Measurements from ENCODE around the gene CCDC97.
"Not testable (repeated sequence)": the region's sequence is repeated elsewhere in the genome, so short reads cannot be mapped to it uniquely, and the experiment has no call there.

CCDC97 gene

DNA sequence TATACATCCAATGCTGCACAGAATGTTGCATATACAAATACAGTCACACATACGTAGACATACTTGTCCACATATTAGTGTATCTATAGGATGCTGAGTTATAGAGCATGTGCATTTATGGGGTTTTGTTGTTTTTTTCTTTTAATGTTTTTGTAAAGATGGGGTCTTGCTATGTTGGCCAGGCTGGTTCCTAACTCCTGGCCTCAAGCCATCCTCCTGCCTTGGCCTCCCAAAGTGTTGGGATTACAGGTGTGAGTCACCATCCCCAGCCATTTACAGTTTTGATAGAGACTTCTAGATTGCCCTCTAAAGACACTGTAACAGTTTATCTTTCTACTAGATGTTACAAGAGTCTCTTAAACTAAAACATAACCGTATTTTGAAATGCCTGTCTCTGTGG is 31.5 kb upstream of the CCDC97 start:
- no peak overlapping the region for H3K4me3 ChIP-seq (ENCODE audit: low read depth, low read length)
- in situ Hi-C loops (cut with HindIII; ENCODE audit: low sequenced_read_pairs): no loop called here
- no peak for DNase-seq (ENCODE audit: low read depth)
- TF ChIP-seq, protein P1, sequence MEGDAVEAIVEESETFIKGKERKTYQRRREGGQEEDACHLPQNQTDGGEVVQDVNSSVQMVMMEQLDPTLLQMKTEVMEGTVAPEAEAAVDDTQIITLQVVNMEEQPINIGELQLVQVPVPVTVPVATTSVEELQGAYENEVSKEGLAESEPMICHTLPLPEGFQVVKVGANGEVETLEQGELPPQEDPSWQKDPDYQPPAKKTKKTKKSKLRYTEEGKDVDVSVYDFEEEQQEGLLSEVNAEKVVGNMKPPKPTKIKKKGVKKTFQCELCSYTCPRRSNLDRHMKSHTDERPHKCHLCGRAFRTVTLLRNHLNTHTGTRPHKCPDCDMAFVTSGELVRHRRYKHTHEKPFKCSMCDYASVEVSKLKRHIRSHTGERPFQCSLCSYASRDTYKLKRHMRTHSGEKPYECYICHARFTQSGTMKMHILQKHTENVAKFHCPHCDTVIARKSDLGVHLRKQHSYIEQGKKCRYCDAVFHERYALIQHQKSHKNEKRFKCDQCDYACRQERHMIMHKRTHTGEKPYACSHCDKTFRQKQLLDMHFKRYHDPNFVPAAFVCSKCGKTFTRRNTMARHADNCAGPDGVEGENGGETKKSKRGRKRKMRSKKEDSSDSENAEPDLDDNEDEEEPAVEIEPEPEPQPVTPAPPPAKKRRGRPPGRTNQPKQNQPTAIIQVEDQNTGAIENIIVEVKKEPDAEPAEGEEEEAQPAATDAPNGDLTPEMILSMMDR (IDR thresholded peaks at IDR 0.05; ENCODE audit: low read depth, low read length, missing control alignments): no peak

GRCh38 chr19:41288673-41289530 is 21.1 kb upstream of the CCDC97 start:
- no peak for DNase-seq (ENCODE audit: low read depth)
- TF ChIP-seq, protein P1 (IDR thresholded peaks at IDR 0.05; ENCODE audit: low read depth, low read length, missing control alignments): no peak
- no peak overlapping the region for H3K4me3 ChIP-seq (ENCODE audit: low read depth, low read length)
- in situ Hi-C loops (cut with HindIII; ENCODE audit: low sequenced_read_pairs): no loop called here

GRCh38 chr19:41289814-41290213 is 20.2 kb upstream of the CCDC97 start:
- DNase-seq (ENCODE audit: low read depth); H3K4me3 ChIP-seq (ENCODE audit: low read depth, low read length); in situ Hi-C loops (cut with HindIII; ENCODE audit: low sequenced_read_pairs): not testable (repeated sequence)

- DNase-seq (ENCODE audit: low read depth): no peak
- in situ Hi-C loops (cut with HindIII; ENCODE audit: low sequenced_read_pairs): no loop called here
- TF ChIP-seq, protein P1 (IDR thresholded peaks at IDR 0.05; ENCODE audit: low read depth, low read length, missing control alignments): no peak
- no peak overlapping the region for H3K4me3 ChIP-seq (ENCODE audit: low read depth, low read length)
These were observed 15.6 kb upstream of the CCDC97 start for GRCh38 chr19:41294393-41294792.

GRCh38 chr19:41295499-41295898 is 14.5 kb upstream of the CCDC97 start:
- in situ Hi-C loops (cut with HindIII; ENCODE audit: low sequenced_read_pairs): no loop called here
- no peak for DNase-seq (ENCODE audit: low read depth)
- TF ChIP-seq, protein P1 (IDR thresholded peaks at IDR 0.05; ENCODE audit: low read depth, low read length, missing control alignments): no peak
- H3K4me3 ChIP-seq (ENCODE audit: low read depth, low read length): no peak overlapping the region

DNA sequence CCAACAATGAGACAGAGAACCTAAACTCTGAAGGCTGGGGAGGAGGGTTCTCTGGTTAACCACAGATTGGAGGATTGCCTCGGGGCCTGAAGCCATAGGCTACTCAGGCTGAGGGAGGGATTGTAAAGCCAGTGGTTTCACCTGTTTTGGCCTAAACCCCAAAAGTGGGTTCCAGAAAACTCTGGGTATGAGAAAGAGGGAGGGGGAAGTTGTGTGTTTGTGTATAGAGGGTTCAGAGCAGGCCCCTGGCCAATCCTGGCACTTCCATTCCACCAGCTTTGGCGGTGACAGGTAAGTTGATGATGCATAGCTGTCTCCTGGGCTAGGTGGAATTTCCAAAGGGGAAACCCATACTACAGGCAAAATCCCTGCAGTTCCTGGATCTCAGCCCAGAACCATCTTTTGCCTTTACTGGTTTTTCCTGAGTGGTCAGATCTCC is 13.5 kb upstream of the CCDC97 start:
- DNase-seq (ENCODE audit: low read depth): no peak
- H3K4me3 ChIP-seq (ENCODE audit: low read depth, low read length): no peak overlapping the region
- TF ChIP-seq, protein P1 (IDR thresholded peaks at IDR 0.05; ENCODE audit: low read depth, low read length, missing control alignments): no peak
- in situ Hi-C loops (cut with HindIII; ENCODE audit: low sequenced_read_pairs): no loop called here

GRCh38 chr19:41297628-41298347 is 12.2 kb upstream of the CCDC97 start:
- TF ChIP-seq, protein P1 (IDR thresholded peaks at IDR 0.05; ENCODE audit: low read depth, low read length, missing control alignments): no peak
- in situ Hi-C loops (cut with HindIII; ENCODE audit: low sequenced_read_pairs): no loop called here
- no peak overlapping the region for H3K4me3 ChIP-seq (ENCODE audit: low read depth, low read length)
- DNase-seq (ENCODE audit: low read depth): no peak

All from astrocyte of the cerebellum (primary cell).